PFSK-1 (cell line): ENCODE data around the gene HMG20B.

Experiments
- POLR2AphosphoS5 ChIP-seq: IDR thresholded peaks from 2 replicates; pipeline ENCODE4 v1.6.1; 2012; ENCODE audit warnings: low read depth, mild to moderate bottlenecking, control low read depth, low read length, moderate library complexity
- REST ChIP-seq, 2 experiments: IDR thresholded peaks; 2 replicates each; pipeline versions ENCODE4 v1.6.1 to v1.8.0; 2011 to 2012; ENCODE audit warnings: low read depth in 2 of 2, low read length in 2 of 2, control low read depth in 1 of 2, inconsistent platforms in 1 of 2, mild to moderate bottlenecking in 1 of 2, moderate library complexity in 1 of 2; ENCODE audit not compliant: insufficient read depth in 1 of 2
- SIN3A ChIP-seq: IDR thresholded peaks from 2 replicates; pipeline ENCODE4 v1.6.1; 2012; ENCODE audit warnings: mild to moderate bottlenecking, low read length, moderate library complexity, borderline replicate concordance; ENCODE audit not compliant: insufficient read depth

GRCh38 chr19:3543150-3544057 lies 29.3 kb upstream of the HMG20B start:
- no peak; the same call in 1 of the 2 replicates for TF ChIP-seq POLR2AphosphoS5
- TF ChIP-seq REST (IDR thresholded peaks at IDR 0.05; ENCODE audit: insufficient read depth in 1 of 2, low read depth in 2 of 2, low read length in 2 of 2), result no peak
- TF ChIP-seq SIN3A, result no peak
